ENCODE data around the gene CEP85L. TPM values are rescaled to one million over a fixed set of nuclear protein-coding genes. Genes with fewer than 3 reads are reported as not detected.

The CEP85L gene
- total RNA-seq, 1 donor from 2014 or later = 10.3 TPM

DNA sequence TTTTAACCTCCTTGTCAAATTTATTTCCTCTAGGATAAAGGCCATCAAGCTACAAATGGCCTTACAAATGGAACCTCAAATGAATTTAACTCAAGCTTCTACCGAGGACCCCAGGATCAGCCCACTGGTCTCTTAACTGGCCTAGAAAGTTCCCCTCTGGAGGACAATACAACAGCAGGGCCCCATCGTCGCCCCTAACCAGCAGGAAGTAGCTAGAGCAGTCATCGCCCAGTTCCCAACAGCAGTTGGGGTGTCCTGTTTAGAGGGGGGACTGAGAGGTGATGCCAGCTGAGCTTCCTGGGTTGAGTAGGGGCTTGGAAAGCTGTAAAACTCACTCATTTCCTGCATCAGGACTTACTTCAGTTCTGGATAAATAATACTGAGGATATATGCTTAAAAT is 25.6 kb downstream of the CEP85L start:
- no peak for DNase-seq (ENCODE audit: extremely low read depth, low read depth, low spot score)

DNA sequence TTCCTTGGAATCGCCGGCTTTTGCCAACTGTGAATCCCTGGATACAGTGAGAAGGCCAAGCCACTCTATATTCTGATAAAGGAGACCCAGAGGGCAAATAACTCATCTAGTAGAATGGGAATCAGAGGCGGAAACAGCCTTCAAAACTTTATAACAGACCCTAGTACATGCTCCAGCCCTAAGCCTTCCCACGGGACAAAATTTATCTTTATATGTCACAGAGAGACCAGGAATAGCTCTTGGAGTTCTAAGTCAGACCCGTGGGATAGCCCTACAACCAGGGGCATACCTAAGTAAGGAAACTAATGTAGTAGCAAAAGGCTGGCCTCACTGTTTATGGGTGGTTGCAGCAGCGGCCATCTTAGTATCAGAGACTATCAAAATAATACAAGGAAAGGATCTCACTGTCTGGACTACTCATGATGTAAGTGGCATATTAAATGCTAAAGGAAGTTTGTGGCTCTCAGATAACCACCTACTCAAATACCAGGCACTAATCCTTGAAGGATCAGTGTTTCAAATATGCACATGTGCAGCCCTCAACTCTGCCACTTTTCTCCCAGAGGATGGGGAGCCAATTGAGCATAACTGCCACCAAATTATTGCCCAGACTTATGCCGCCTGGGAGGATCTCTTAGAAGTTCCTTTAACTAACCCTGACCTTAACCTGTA is 29.5 kb downstream of the CEP85L start:
- no peak for DNase-seq (ENCODE audit: extremely low read depth, low read depth, low spot score)

DNA sequence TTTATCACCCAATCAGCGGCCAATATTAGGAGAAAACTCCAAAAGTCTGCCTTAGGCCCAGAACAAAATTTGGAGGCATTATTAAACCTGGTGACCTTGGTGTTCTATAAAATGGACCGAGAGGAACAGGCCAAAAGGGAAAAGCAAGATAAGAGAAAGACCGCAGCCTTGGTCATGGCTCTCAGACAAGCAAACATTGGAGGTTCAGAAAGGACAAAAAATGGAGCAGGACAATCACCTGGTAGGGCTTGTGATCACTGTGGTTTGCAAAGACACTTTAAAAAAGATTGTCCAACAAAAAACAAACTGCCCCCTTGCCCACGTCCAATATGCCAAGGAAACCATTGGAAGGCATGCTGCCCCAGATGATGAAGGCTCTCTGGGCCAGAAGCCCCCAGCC is 31.2 kb downstream of the CEP85L start:
- DNase-seq (ENCODE audit: extremely low read depth, low read depth, low spot score) = no peak

DNA sequence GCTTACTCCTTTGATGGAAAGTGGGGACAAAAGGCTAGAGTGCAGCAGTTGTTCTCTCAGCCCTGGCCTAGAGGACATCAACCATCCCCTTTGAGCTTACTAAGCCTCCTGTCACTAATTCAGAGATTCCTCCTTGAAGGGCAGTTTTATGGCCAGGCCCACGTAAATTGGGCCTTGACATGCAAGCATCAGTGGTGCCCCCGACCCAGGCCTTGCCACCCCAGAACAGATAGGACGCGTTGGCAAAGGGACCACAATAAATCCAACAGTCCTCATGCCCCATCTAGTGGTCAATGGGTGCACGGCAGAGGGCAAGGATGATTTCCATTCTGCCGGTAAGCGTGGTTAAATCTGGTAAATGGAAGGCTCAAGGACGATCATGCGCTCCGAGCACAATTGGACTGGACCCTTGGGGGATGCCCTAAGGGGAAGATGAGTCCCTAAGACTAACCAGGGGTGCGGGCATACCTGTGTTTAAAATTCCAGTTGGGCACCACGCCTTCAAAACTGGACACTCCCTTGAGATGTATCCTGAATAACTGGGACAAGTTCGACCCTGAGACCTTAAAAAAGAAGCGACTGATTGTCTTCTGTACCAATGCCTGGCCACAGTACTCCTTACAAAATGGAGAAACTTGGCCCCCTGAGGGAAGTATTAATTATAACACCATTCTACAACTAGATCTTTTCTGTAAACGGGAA is 32.6 kb downstream of the CEP85L start:
- DNase-seq (ENCODE audit: extremely low read depth, low read depth, low spot score) = no peak

DNA sequence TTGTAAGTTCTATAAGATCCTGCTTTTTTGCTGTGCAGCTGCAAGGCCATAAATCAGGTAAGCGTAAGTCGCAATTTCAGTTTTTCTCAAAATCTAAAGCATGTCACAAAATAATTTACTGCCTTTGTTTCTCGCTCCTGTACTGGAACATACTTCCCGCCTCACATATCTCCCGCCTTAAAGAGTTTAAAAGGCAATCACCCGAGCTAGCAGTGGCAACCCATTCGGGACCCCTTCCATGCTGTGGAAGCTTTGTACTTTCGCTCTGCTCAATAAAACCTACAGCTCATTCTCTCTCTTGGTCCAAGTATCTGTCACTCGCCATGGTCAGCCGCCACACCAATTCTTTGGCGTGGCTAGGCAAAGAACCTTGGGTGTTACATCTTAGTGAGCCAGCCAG is 34.0 kb downstream of the CEP85L start:
- no peak for DNase-seq (ENCODE audit: extremely low read depth, low read depth, low spot score)

DNA sequence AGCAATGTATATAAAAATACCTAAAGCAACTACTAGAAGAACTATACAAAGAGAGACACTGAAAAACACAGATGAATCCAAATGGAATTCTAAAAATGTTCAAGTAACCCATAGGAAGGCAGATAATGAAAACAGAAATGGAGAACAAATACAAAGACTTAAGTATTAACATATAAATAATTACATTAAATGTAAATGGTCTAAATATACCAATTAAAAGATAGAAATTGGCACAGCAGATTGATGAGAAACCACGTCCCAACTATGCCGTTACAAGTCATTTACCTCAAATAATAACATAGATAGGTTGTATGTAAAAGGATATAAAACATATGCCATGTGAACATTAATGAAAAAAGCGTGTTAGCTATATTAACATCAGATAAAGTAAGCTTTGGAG is 40.1 kb downstream of the CEP85L start:
- no peak for DNase-seq (ENCODE audit: extremely low read depth, low read depth, low spot score)

DNA sequence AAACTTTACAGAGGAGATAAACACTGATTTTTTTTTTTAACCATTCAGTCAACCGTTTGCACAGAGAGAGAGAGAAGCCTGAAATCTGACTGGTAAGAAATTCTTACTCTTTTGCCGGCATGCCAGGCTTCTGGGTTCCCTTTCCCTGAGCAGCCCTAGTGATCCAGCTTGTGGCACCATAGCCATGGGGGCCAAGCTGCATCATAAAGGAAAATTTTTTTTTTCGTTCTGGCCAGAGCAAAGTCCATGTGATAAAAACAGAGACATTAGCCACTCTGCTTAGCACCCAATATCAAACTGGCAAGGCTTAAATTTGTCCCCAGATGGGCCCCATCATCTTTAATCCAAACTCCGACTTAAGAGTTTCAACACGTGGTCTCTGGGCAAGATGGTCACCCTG is 44.5 kb downstream of the CEP85L start:
- DNase-seq (ENCODE audit: extremely low read depth, low read depth, low spot score) = no peak

DNA sequence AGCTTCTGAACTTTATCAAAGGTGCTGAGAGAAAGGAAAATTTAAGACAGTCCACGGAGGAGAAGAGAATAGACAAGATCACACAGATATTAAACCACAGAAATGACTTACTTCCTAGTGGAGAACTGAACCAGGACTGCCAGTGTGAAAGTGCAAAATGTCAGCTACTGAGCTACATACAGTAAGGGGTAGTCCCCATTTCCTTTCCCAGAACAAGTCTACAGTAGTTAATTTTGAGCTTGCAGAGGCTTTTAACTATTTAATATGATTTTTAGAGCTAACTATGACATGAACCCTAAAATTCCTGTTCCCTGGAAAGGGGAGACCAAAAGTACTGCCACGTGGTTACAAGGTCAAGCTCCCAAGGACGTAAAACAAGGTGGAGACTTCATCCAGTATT is 45.1 kb downstream of the CEP85L start:
- no peak for DNase-seq (ENCODE audit: extremely low read depth, low read depth, low spot score)

DNA sequence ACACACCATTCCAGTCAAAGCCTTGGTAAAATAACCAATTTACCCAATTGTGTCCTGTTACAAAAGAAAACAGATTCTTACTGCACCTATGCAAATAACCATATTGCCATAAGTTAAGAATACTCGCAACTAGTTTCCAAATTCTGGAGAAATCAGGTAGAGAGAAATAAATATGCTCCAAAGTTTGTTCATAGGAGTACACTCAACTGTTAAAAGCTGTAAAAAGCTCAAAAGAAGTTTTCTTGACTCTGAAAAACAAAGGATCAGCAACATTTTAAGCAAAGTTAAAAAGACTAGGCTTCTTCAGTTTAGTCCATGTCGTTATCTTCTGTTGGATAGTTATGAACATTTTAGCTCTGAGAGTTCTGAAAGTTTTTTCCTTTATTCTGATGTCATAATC is 48.0 kb downstream of the CEP85L start:
- DNase-seq (ENCODE audit: extremely low read depth, low read depth, low spot score) = no peak

DNA sequence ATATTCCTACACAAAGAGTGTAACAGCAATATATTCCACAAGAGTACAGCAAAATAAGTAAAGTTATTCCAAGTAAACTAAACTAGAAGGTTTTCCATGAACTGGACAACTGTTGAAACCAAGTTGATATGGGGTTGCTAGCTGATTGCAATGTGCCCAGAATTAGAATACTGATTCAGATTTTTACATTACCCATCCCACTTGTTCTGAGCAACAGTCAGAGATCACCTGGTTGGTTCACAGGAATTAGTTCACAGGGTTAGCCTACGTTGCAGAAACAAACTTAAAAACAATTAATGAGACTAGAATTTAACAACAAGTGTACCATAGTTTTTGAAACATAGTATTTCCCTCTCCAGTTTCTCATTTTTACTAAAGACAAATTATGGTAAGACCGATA is 49.1 kb downstream of the CEP85L start:
- no peak for DNase-seq (ENCODE audit: extremely low read depth, low read depth, low spot score)

DNA sequence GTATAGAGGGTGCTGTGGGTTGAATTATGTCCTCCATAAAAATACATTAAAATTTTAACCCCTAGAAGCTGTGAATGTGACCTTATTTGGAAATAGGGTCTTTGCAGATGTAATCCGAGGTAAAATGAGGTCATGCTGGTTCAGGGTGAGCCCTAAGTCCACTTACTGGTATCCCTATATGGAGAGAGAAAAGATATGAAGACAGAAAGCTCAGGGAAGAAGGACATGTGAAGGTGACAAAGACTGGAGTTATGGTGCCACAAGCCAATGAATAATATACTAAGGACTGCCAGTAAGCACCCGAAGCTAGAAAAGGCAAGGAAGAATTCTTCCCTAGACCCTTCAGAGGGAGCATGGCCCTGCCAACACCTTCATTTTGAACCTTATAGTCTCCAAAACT is 53.1 kb downstream of the CEP85L start:
- DNase-seq (ENCODE audit: extremely low read depth, low read depth, low spot score) = no peak

DNA sequence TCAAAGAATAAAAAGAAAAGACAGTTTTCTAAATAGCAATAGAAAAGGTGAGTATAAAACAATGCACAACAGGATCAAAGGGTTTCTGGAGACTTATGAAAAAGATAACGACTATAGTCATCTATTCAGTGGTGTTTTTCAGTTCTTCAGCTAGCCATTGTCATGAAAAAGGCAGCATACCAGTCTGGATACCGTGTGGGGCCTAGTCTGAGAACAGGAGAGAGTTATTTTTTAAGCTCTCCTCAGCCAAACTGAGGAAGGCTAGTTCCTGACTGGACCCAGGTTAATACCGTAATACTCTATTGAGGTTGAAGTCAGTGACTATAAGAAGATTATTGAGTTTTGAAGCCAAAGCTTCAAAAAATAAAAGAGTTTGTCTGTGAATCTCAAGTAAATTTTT is 53.8 kb downstream of the CEP85L start:
- DNase-seq (ENCODE audit: extremely low read depth, low read depth, low spot score) = no peak

DNA sequence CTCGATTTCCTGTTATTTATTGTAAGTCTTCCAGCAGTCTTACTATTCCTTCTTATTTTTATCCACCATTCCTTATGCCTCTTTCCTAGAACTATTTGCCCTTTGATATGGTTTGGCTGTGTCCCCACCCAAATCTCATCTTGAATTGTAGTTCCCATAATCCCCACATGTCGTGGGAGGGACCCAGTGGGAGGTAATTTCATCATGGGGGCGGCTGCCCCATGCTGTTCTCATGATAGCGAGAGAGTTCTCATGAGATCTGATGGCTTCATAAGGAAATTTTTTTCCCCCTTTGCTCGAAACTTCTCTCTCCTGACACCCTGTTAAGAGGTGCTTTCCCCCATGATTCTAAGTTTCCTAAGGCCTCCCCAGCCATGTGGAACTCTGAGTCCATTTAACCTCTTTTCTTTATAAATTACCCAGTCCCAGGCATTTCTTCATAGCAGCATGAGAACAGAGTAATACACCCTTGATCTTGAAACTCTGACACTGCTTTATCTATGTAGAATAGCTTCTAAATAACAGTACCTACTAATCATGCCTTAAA is 54.5 kb downstream of the CEP85L start:
- DNase-seq (ENCODE audit: extremely low read depth, low read depth, low spot score) = no peak

DNA sequence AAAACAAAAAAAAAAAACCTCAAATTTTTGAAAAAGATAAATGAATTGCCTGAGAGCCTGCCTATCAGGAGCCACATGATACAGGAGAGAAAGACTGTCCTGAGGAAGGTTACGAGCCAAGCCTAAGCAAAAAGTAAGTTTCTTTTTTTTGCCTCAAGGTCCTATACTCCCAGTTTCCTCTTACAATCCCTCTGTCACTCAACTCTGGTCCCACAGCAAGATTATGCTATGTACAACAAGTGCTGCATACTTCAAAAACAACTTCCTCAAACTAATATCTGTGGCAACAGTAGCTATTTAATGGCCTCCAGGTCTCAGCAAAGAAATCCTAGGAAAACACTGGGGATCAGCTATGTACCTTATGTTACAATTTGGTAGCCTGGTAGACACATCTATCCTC is 56.5 kb downstream of the CEP85L start:
- no peak for DNase-seq (ENCODE audit: extremely low read depth, low read depth, low spot score)

DNA sequence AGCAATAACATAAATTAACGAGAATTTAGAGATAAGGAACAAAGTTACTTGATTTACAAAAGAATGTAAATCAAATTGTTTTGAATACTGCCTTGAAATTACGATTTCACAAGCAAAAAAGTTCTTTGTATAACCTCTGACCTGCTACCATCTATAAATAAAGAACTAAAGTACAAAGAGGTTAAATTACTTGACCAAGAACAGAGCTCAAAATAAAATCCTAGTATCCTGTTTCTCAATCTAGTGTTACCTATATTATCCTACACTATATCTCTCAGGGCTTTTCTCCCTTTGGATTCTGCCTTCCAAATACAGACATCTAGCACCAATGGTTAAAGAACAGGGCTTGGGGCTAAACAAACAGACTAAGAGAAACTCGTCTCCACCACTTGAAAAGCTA is 59.5 kb downstream of the CEP85L start:
- no peak for DNase-seq (ENCODE audit: extremely low read depth, low read depth, low spot score)

DNA sequence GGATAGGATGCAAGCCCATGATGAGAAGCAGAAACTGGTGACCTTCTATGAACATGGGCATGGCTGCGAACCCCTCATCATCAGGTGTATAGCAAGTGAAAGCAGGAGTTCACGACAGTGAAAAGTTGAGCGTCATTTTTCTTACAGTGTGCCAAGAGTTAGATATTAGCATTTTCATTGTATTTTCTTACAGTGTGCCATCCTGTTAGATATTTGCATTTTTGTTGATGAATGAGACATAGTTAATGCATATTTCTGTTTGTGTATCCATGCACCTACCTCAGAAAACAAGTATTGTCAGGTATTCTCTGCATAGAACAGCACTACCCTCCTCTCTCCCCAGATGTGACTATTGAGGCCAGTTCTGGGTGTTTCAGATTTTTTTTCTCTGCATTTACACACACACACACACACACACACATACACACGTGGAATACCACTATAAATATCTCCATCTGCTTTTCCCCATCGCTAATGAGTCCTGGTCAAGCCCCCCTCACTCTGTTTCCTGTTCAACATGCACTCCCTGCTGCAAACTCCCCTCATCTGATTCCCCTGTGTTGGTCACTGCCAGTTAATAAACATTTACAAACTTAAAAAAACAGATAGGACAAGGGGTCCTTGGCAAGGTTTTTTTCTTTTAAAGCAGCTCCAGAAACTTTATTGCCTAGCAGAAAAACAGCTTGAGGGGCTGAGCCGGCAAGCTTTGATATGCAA is 61.6 kb downstream of the CEP85L start:
- no peak for DNase-seq (ENCODE audit: extremely low read depth, low read depth, low spot score)

DNA sequence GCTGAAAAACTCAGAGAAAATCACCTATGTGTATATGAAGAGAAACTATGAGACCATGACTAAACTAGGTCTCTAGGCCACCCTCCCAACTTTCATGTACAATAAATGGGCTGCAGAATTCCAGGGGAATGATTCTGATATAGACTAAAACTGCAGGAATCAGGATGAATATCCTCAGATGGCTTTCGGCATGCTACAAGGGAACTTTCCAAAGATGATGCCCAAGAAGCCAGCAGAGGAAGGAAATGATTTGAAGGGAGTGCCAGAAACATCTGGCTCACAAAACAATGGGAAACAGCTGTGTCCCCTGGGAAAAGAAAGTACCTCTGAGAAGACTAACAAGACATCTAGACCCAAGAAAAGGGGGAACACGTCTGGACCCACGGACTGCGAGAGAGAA is 62.2 kb downstream of the CEP85L start:
- no peak for DNase-seq (ENCODE audit: extremely low read depth, low read depth, low spot score)

DNA sequence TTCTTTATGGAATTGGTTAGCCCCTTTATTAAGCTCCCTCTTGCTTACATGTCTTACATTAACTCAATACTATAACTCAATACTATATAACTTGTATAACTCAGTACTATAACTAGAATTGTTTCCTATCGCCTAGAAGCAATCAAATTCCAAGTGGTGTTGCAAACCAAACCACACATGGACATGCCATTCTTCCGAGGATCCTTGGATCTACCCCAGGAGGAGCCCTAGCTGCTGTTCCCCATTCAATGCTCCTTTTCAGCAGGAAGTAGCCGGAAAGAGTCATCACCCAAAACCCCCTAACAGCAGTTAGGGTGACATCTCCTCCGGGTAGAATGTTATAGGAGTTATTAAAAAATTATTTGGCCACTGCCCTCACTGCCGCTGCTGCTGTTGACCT is 62.8 kb downstream of the CEP85L start:
- no peak for DNase-seq (ENCODE audit: extremely low read depth, low read depth, low spot score)

DNA sequence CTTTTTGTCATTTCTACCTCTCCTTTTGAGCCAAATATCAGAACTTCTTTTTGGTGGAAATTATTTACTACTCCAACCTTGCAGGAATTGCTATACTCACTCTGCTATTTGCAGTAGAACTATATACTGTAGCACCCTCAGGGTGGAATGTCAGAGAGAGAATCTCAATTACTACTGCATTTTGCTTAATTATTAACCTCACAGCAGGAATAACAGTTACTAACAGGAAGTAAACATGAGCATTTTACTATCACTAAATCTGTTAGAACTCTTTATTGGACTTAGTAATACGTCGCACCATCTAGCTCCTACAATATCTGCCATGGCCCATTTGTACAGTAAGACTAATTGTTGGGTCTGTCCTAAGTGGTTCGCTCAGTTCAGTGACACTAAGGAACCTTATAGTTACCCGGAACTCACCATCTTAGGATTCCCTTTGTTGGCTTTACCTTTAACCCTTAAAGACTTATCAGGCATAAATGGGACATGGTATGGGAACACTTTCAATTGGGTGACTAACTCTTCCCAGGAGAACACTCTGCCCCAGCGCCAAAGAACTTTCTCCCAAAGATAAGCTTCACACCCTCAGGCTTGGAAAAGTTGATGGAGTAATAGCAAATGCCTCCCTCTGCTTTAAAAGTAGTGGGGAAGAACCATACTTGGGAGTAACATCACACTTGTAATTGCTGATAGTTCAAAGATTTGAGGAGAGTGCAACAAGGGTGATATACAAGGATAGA is 64.5 kb downstream of the CEP85L start:
- DNase-seq (ENCODE audit: extremely low read depth, low read depth, low spot score) = no peak

DNA sequence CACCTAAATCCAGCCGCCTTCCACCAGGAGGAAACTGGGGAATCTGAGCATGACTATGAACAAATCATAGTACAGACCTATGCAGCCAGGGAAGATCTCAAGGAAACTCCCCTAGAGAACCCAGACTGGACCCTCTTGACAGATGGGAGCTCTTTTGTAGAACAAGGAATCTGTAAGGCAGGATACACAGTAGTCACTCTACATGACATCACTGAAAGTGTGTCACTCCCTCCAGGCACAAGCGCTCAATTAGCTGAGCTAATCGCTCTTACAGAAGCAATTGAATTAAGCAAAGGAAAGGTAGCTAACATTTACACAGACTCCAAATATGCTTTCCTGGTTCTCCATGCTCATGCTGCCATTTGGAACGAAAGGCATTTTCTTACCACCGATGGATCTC is 66.5 kb downstream of the CEP85L start:
- DNase-seq (ENCODE audit: extremely low read depth, low read depth, low spot score) = no peak

DNA sequence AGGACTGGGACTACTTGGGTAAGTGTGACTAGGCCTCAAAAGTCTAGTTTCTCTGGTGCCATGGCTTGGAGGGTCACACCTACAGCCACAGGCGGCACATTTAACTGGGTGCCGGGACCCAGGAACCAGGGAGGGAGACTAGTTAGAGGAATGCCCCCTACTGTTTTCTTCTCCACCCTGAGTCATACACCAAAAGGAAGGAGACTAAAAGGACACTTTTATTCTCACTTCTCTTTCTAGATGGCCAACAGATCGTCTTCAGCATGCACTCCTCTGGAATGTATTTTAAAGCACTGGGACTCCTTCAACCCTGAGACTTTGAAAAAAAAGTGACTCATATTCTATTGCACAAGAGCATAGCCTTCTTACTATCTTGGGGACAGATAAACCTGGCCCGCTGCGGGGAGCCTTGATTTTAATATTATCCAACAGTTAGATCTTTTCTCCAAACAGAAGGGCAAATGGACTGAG is 69.9 kb downstream of the CEP85L start:
- no peak for DNase-seq (ENCODE audit: extremely low read depth, low read depth, low spot score)
